ENCODE results near the gene LRRC36. TPM values are rescaled to one million over a fixed set of nuclear protein-coding genes. Genes with fewer than 3 reads are reported as not detected.

The LRRC36 gene
- total and polyA plus RNA-seq, 2 of the 8 experiments (the other 6 are each of a cell fraction or from before 2014, with no cell fraction given) = 0.15 TPM; not detected in 1

GRCh38 chr16:67291461-67291860 lies 35.2 kb upstream of the LRRC36 start:
- H3K9me3 ChIP-seq (ENCODE audit: insufficient read depth in 2 of 2, low read depth in 1 of 2, low read length in 1 of 2) = no peaks in the 10 kb centered on the region
- H3K36me3 ChIP-seq (ENCODE audit: control insufficient read depth in 2 of 4, insufficient read depth in 4 of 4, low read length in 3 of 4) = no peaks in the 10 kb centered on the region
- H3K56ac ChIP-seq (replicated peaks; ENCODE audit: insufficient read length, low read depth, low read length) = no peak overlapping the region
- no peaks in the 10 kb centered on the region for H3K23me2 ChIP-seq (ENCODE audit: low read depth, low read length)
- no peaks in the 10 kb centered on the region; a peak in 1 of 7 replicates for H3K4me1 ChIP-seq (replicated peaks in 1 of 4; ENCODE audit: control insufficient read depth in 3 of 4, insufficient read depth in 4 of 4, low read length in 3 of 4)
- no peak for FAIRE-seq
- 90% methylated on average over 7 of the region's 7 CpGs; no CpG with 5 or more reads in 1 of the 2 experiments for WGBS, 2 experiments (ENCODE audit: extremely low coverage in 1 of 2, insufficient coverage in 1 of 2, insufficient read length in 1 of 2, insufficient replicate concordance in 2 of 2, low coverage in 1 of 2, low lambda C conversion rate in 2 of 2, missing lambda C conversion rate in 1 of 2)
- ChIA-PET POLR2A (ENCODE audit: partially characterized antibody) (interaction anchor here (1.3 kb wide), 1 partner anchor 52 kb away, joined by 3 read pairs; no protein-coding TSS in a partner anchor), CTCF (ENCODE audit: partially characterized antibody) (interaction anchor here (1.2 to 2.5 kb wide), 3 partner anchors 11 to 129 kb away, joined by 3 to 7 read pairs (median 6); partner anchors contain the start of genes KCTD19 and LRRC36)
- no peak overlapping the region for H3K4me2 ChIP-seq (ENCODE audit: insufficient read depth in 1 of 2, low read depth in 2 of 2, low read length in 2 of 2)
- no peak overlapping the region for H3K9ac ChIP-seq (replicated peaks in 1 of 4; ENCODE audit: extremely low read depth in 1 of 4, low read depth in 3 of 4, low read length in 3 of 4)
- peaks cover 0 to 4% (median 0%) of the 10 kb centered on the region in 4 experiments; a peak in 3 of 7 replicates for H3K27me3 ChIP-seq (replicated peaks in 1 of 4; ENCODE audit: control insufficient read depth in 3 of 4, extremely low read depth in 1 of 4, insufficient read depth in 3 of 4, low read length in 3 of 4)
- H2BK5ac ChIP-seq (ENCODE audit: low read depth, low read length) = no peak overlapping the region
- H2BK120ac ChIP-seq (replicated peaks; ENCODE audit: low read depth, low read length) = no peak overlapping the region
- TF ChIP-seq TCF12 (IDR thresholded peaks at IDR 0.05; ENCODE audit: low read depth, low read length) (no peak), GTF2F1 (IDR thresholded peaks at IDR 0.05; ENCODE audit: borderline replicate concordance, low read depth, low read length) (no peak), RAD21 (IDR thresholded peaks at IDR 0.05 in 1 of 2, conservative IDR thresholded peaks at IDR 0.05 in 1 of 2; ENCODE audit: low read depth in 2 of 2, low read length in 2 of 2) (no peak), POLR2AphosphoS5 (IDR thresholded peaks at IDR 0.05; ENCODE audit: low read depth, low read length) (no peak), KDM5A (IDR thresholded peaks at IDR 0.05; ENCODE audit: low read length) (no peak), PHF8 (conservative IDR thresholded peaks at IDR 0.05; ENCODE audit: low read depth, low read length) (no peak), TAF7 (optimal IDR thresholded peaks at IDR 0.05; ENCODE audit: borderline replicate concordance, low read depth, low read length) (no peak), EGR1 (IDR thresholded peaks at IDR 0.05; ENCODE audit: borderline replicate concordance, low read depth, low read length) (no peak), SIX5 (IDR thresholded peaks at IDR 0.05; ENCODE audit: low read depth, low read length) (no peak), KDM4A (IDR thresholded peaks at IDR 0.05; ENCODE audit: low read depth, low read length, severe bottlenecking) (no peak), ASH2L (IDR thresholded peaks at IDR 0.05; ENCODE audit: low read length) (no peak), SP1 (IDR thresholded peaks at IDR 0.05; ENCODE audit: low read depth, low read length) (no peak), HDAC2 (IDR thresholded peaks at IDR 0.05; ENCODE audit: borderline replicate concordance in 1 of 2, low read depth in 2 of 2, low read length in 2 of 2) (no peak), SRF (IDR thresholded peaks at IDR 0.05; ENCODE audit: low read depth, low read length) (no peak)
- H4K20me1 ChIP-seq (replicated peaks in 1 of 2; ENCODE audit: control insufficient read depth in 1 of 2, insufficient read depth in 2 of 2, low read length in 2 of 2) = no peaks in the 10 kb centered on the region
- DNase-seq (ENCODE audit: low read depth in 1 of 2, low spot score in 2 of 2) = no peak
- no peak overlapping the region for H3K4ac ChIP-seq (replicated peaks; ENCODE audit: insufficient read length, low read depth, low read length)
- no peak overlapping the region for H4K5ac ChIP-seq (ENCODE audit: insufficient read length, low read depth, low read length)
- no peak overlapping the region for H3K27ac ChIP-seq (ENCODE audit: low read depth, low read length)
- no peak overlapping the region for H2BK12ac ChIP-seq (ENCODE audit: low read depth, low read length)
- H2BK15ac ChIP-seq (ENCODE audit: low read length) = no peak overlapping the region
- H2BK20ac ChIP-seq (ENCODE audit: low read length) = no peak overlapping the region
- no peak overlapping the region for H3K14ac ChIP-seq (ENCODE audit: insufficient read length)
- no peak overlapping the region for H3K4me3 ChIP-seq (ENCODE audit: extremely low read depth in 1 of 4, insufficient read depth in 2 of 4, low read depth in 3 of 4, low read length in 4 of 4)
- H3K18ac ChIP-seq (ENCODE audit: extremely low read depth, low read length) = no peak overlapping the region
- H4K8ac ChIP-seq (ENCODE audit: extremely low read depth, insufficient read depth, low read length) = no peak overlapping the region
- no peak overlapping the region for H2AFZ ChIP-seq (ENCODE audit: low read length)
- H3K79me1 ChIP-seq (ENCODE audit: low read depth, low read length) = no peaks in the 10 kb centered on the region
- no peak overlapping the region for H3K23ac ChIP-seq (ENCODE audit: insufficient read length)
- H3K79me2 ChIP-seq (ENCODE audit: control insufficient read depth in 1 of 2, insufficient read depth in 2 of 2, low read length in 2 of 2) = no peaks in the 10 kb centered on the region
- no peak overlapping the region for H2AK5ac ChIP-seq (ENCODE audit: low read depth, low read length)
- H4K91ac ChIP-seq (replicated peaks; ENCODE audit: insufficient read length, low read length) = no peak overlapping the region
